OCI-M2 (cell line): ENCODE data around the gene TULP3.
"Not testable (repeated sequence)": the region's sequence is repeated elsewhere in the genome, so short reads cannot be mapped to it uniquely, and the experiment has no call there.

Source experiments
- DNase-seq: peaks from one replicate; lab custom pipeline; 2025; ENCODE audit not compliant: unreplicated experiment; lab: John Stamatoyannopoulos, UW

The TULP3 gene

DNA sequence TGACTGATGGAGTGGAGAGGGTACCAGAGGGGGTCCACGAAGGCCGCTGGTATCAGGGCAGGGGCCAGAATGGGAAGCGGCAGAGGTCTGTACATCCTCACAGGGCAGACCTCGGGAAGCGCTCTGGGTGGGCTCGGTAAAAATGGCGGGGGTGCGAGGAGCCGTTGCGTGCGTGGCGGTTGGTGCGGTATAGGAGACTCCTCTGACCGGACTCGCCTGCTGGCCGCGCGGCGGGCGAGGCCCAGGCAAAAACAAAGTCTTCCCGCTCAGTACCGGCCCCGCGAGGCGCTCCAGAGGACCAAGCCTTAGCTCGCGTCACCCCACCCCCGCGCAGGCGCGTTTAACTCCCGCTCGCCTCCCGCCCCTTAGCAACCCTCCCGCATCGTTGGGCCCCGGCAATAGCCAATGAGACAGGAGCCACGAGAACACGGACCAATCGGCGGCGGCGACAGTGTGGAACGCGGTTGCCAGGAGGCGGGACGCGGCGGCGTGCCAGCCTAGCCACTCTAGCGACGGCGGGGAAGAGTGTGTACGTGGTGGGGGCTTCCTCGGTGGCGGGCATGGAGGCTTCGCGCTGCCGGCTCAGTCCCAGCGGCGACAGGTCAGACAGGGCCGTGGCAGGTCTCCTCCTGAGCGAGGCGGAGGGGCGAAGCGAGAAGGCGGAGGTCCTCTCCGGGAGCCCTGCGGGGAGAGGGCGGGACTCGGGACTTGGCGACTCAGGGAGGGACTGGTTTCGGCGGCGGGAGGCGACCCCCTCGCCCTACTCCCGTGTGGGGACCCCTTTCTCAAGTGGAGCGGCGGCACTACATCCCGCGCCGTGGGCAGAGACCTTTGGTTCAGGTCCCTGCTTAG, at the start of gene TULP3:
TULP3 (plus strand) TSS at position 504 of the 852 bp plus-strand sequence; CDS start at position 561, 57 bp downstream.
- DNase-seq, result no peak

DNA sequence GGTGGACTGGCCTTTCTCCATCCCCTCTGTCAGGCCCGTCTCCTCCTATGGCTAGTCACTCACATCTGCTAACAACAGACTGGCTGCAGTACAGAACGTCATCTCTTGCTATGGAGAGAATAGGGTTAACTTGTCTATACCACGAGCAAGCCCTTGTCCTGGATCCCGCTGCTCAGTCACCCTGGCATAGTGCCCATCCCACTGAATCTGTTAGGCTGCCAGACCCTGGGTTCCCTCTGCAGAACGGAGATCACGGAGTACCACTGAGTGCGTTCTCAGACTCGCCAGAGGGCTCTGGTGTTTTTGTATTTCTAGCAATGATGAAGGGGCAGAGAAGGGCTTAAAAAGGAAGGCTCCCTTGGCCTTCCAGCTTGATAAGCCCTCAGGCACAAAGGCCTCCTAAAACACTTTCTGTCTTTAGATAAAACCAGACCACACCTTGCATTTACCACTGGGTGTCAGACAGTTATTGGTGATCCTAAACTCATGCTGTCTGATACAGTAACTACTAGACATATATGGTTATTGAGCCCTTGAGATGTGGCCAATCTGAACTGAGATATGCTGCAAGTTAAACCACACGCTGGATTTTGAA, 49.5 kb upstream of the TULP3 start:
- no peak for DNase-seq

- DNase-seq, result no peak
Measured at GRCh38 chr12:2842948-2843347, 47.7 kb upstream of the TULP3 start.

DNA sequence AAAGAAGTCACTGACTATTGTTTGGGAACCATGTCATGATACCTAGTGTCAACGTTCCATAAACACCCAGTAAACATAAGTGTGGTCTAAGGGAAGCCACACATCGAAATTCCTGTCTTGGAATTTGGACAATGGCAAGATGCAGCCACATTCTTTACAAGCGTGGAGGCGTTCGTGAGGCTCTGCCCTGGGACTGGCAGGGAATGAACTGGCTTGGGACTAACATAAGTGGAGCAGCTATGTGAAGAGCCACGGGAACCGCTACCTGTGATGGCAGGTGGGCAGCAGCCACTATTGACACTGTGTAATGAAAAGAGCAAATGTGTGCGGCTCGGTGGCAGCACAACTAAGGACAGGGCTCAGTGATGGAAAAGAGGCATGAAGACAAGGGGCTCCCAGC, 45.9 kb upstream of the TULP3 start:
- DNase-seq, result no peak

DNA sequence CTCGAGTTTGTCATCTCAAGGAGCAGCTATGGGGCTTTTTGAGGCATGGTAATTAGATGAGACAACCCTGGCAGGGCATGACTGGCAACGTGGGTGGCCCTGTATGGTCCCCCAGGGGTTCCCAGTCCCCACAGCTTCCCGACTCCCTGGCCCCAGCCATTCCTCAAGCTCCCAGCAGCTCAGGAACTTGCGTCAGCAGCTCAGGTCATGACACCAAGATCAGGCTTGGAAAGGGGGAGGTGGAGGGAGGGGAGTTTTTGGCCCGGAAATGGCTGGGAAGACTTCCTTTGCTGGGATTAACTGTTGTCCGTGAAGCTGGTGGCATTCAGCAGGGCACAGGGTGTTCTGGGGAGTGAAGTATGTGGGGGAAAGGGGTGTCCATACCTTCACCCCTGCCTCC, 45.4 kb upstream of the TULP3 start:
- DNase-seq, result no peak

DNA sequence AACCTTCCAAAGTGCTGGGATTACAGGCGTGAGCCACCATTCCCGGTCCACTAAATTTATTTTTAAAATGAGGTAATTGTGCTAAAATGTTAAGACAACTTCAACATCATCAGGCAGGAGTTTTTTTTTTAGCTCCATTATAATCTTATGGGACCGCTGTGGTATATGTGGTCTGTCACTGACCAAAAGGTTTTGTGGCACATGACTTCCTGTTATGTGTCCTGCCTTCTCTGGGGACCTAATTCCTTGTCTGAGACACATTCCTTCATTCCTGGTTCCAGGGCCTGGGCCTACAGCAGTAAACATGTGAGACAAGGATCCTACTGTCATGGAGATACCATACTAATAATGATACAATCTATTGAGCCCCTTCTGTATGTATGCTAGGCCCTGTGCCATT, 38.8 kb upstream of the TULP3 start:
- no peak for DNase-seq

- DNase-seq, result no peak
Measured at GRCh38 chr12:2853626-2854025, 37.1 kb upstream of the TULP3 start.

DNA sequence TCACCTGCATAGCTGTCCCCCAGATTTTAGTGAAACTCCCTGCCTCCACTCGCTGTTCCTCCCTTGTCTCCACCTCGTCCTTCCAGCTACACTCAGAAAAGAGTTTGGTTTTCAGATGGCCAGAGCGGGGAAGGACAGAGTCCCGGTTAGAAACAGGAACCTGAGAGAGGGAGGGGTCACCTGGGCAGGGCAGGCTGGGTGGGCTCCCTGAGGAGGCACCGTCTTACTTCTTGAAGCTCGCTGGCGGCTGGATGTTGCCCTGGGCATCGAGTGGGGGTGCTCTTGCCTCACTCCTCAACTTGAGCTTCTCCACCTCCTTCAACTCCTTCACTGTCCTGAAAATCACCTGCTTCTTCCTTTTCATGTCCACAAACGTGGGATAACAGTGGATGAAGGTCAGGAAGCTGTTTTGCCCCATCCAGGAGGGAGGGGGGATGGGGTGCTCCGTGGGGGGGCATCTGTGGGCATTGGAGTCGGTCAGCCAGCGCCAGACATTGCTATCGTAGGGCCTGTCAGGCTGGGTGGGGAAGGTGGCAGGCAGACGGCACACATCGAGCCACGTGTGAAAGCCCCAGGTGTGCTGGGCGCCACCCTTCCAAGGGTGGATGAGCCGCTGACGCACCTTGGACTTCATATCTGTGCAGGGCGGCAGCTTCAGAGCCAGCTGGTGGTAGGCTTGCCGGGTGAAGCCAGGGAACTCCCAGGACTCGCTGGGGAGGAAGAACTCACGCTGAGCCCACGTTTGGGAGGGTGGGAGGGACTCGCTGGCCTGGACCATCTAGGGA, 35.8 kb upstream of the TULP3 start:
- DNase-seq, result no peak

GRCh38 chr12:2855546-2855945, 35.1 kb upstream of the TULP3 start:
- DNase-seq, result no peak

GRCh38 chr12:2856051-2856450, 34.6 kb upstream of the TULP3 start:
- no peak for DNase-seq

GRCh38 chr12:2857021-2857431, 33.7 kb upstream of the TULP3 start, which contains the start of gene TEX52:
Gene TEX52, minus strand, starts transcription at chr12:2857039. Its CDS starts 13 bp downstream, at chr12:2857026.
- DNase-seq, result no peak

- no peak for DNase-seq
Measured at GRCh38 chr12:2857576-2857975, 33.1 kb upstream of the TULP3 start.

DNA sequence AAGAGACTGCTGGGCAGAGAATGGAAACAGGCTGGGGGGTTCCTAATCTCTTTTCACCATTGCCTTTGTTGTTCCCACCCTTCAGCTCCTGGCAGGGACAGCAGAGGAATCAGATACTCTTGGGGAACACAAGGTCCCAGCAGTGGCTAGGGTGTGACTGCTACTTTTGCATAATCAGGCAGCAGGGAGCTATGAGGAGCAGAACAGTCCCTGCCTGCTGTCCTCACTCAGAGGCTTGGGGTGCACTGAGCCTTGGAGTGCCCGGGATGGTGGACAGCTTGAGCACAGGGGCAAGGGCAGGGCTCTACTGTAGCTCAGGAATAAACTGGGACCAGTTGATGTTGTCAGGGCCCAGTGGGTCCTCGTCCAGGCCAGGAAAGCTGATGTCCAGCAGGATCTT, 32.4 kb upstream of the TULP3 start:
- no peak for DNase-seq

- DNase-seq, result no peak
Measured at GRCh38 chr12:2858944-2859421, 31.7 kb upstream of the TULP3 start.

- no peak for DNase-seq
Measured at GRCh38 chr12:2860170-2860569, 30.5 kb upstream of the TULP3 start.

GRCh38 chr12:2862876-2863275, 27.8 kb upstream of the TULP3 start:
- no peak for DNase-seq

- DNase-seq, result not testable (repeated sequence)
Measured at GRCh38 chr12:2863402-2863801, 27.3 kb upstream of the TULP3 start.

- no peak for DNase-seq
Measured at GRCh38 chr12:2864198-2864597, 26.5 kb upstream of the TULP3 start.

DNA sequence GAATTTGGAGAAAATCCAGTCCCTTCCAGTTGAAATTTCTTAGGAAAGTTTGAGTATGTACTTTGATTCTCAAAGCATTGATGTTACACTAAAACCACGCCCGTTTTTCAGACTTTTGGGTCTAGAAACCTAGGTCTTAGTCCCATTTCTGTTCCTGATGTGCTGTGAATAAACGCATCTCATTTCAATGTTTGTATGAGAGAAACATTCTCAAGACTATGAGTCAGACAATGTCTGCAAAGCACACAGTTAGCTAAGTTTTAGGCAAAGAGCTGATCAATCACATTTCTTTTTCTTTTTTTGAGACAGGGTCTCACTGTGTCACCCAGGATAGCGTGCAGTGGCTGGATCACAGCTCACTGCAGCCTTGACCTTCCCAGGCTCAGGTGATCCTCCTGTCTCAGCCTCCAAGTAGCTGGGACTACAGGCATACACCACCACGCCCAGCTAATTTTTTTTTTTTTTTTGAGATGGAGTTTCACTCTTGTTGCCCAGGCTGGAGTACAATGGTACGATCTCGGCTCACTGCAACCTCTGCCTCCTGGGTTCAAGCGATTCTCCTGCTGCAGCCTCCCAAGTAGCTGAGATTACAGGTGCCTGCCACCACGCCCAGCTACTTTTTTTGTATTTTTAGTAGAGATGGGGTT, 21.6 kb upstream of the TULP3 start:
- not testable (repeated sequence) for DNase-seq

DNA sequence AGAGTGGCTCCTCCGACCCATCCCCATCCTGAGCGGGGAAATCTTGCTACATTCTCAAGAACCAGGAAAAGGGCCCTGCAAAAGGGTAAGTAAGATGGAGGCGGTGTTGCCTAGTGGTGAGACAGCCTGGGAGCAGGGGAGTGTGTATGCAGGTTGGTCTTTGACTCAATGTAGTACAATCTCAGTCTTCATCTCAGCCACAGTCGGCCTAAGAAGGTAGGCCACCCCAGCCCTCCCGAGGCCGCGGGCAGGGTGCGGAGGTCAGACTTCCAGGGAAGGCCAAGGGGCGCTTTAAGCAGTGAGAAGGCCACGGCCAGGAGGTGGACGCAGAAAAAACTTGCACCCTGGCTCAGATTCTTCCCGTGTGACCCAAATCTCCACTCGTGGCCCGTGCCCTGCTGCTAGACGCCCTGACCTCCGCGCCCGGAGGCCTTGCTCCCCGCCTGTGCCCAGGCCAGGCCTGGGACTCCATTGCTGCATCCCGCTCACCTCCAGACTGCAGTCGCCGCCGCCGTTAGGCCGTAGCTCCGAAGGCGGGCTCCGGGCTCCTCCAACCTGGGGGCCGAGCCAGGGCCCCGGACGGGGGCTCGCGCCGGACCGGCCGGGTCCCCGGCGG, 14.2 kb upstream of the TULP3 start:
- DNase-seq, result no peak
